Natural killer cell (primary cell): Measurements from ENCODE around the gene CUL3. TPM values are rescaled to one million over a fixed set of nuclear protein-coding genes. Genes with fewer than 3 reads are reported as not detected.

Source experiments
- ATAC-seq, 3 donors: fragments of 150-1000 bp in 2 of 3; fragments of 200-7000 bp in 1 of 3; cut with Tn5 transposase; 1 replicate in 1 of 3; 2 replicates in 2 of 3; pipeline ENCODE4 v1.10.0; 2021; ENCODE audit warnings: mild to moderate bottlenecking in 2 of 3, moderate library complexity in 2 of 3
- DNase-seq, 2 donors: peaks; one replicate each; pipeline versions ENCODE4 v3.0.0 to v3.0.0-alpha.2; 2013 to 2021; ENCODE audit warnings: mixed read lengths in 1 of 2
- H3K27ac ChIP-seq: one replicate; pipeline ENCODE4 v1.5.1; 2013; ENCODE audit warnings: mild to moderate bottlenecking, low read length
- H3K27me3 ChIP-seq: one replicate; pipeline ENCODE4 v1.6.1; 2013; ENCODE audit warnings: low read length; ENCODE audit not compliant: control insufficient read depth, insufficient read depth
- H3K36me3 ChIP-seq: one replicate; pipeline ENCODE4 v1.6.1; 2013; ENCODE audit warnings: low read length; ENCODE audit not compliant: control insufficient read depth, insufficient read depth
- H3K4me1 ChIP-seq: one replicate; pipeline ENCODE4 v1.6.1; 2013; ENCODE audit warnings: low read length; ENCODE audit not compliant: control insufficient read depth, insufficient read depth
- H3K4me3 ChIP-seq: one replicate; pipeline ENCODE4 v1.5.1; 2013; ENCODE audit warnings: low read length
- H3K9me3 ChIP-seq: one replicate; pipeline ENCODE4 v1.6.1; 2013; ENCODE audit warnings: low read length; ENCODE audit not compliant: control insufficient read depth, insufficient read depth
- H3K27ac Mint-ChIP-seq, 2 donors: one replicate each; pipeline ENCODE4 v1.8.0; 2022; ENCODE audit warnings: mild to moderate bottlenecking in 2 of 2, mixed read lengths in 2 of 2, moderate library complexity in 1 of 2
- H3K27me3 Mint-ChIP-seq, 2 donors: one replicate each; pipeline ENCODE4 v1.8.0; 2022; ENCODE audit warnings: low read depth in 2 of 2, mixed read lengths in 2 of 2
- H3K36me3 Mint-ChIP-seq: one replicate; pipeline ENCODE4 v1.8.0; 2022; ENCODE audit warnings: mixed read lengths
- H3K4me1 Mint-ChIP-seq, 2 donors: one replicate each; pipeline ENCODE4 v1.8.0; 2022; ENCODE audit warnings: mixed read lengths in 2 of 2
- H3K4me3 Mint-ChIP-seq: one replicate; pipeline ENCODE4 v1.8.0; 2022; ENCODE audit warnings: mild to moderate bottlenecking, moderate library complexity, mixed read lengths
- H3K9me3 Mint-ChIP-seq, 2 donors: one replicate each; pipeline ENCODE4 v1.8.0; 2022; ENCODE audit warnings: mixed read lengths in 2 of 2
- CTCF ChIP-seq: fragments of 200-600 bp; IDR thresholded peaks from one replicate; pipeline ENCODE4 v1.8.0; 2022; ENCODE audit warnings: antibody characterized with exemption
- WGBS: methylation state at CpG from one replicate; pipeline ENCODE4 v1.1.7; 2013; ENCODE audit warnings: missing lambda C conversion rate; ENCODE audit not compliant: insufficient coverage; 5-methylcytosine and 5-hydroxymethylcytosine counted together
- intact Hi-C: fragments of 100-400 bp; cut with micrococcal nuclease; formaldehyde crosslinking; loops from one replicate; pipeline ENCODE4 v1.14.2; 2022
- total RNA-seq, 4 donors: library from RNA; stranded (reverse); fragments of 120-200 nt in 1 of 4; gene quantifications; one replicate each; pipeline versions ENCODE4 v1.2.3 to v1.2.4, GENCODE V29; 2013 to 2022

The CUL3 gene
- total RNA-seq, result 100 to 1,000 TPM; 102 to 125 (median 115) TPM
- total RNA-seq (2013), result 126 TPM

DNA sequence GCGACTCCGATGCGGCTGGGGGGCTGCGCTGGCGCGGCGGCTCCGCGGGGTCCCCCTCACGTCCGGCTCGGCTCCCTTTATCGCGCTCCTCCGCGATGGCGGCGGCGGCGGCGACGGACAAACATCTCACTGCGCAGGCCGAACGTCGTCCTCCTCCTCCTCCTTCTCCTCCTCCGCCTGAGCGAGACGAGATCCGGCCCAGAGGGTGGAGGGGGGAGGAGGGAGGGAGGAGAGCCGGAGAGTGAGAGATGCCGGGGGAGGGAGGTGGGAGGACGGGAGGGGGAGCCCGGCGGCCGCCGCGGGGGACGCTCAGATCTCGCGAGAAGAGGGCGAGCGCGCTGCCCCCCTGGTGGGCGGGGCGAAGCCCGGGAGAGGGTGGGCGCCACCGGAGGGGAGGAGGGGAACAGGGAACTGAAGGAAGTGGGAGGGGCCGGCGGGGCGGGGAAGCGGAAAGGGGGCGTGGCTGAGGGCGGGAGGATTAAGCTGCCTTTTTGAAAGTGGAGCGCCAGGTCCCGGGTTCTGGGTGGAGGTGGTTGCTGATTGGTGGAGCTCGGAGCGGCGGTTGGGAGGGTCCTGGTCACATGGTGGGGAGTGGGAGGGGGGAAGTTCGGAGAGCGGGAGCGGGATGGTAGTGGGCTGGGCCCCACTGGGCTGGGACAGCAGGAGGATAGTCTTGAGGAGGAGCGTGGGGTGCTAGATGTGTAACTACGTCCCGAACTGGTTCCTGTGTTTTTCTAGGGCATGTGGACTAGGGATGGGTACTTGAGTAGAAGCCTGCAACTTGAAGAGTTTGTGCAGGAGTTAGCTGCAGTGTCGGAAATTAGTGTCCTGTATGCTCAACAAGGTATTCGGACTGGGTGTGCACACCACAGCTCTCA, at the start of gene CUL3:
TSS of gene CUL3 (minus strand) at position 153 of the 878 bp plus-strand sequence. CDS start 354 bp downstream, outside the sequence.
- H3K4me1 Mint-ChIP-seq, result peaks cover 30 to 36% of the 10 kb centered on the region in 2 donors
- Histone ChIP-seq H3K4me1 (peaks cover 27% of the 10 kb centered on the region), H3K27ac (peak within 1 kb of the TSS; percentile 91), H3K36me3 (no peaks in the 10 kb centered on the region), H3K9me3 (no peaks in the 10 kb centered on the region), H3K4me3 (peak within 1 kb of the TSS; percentile 95), H3K27me3 (no peaks in the 10 kb centered on the region)
- intact Hi-C loops, result loop anchor here (1.0 kb wide), 1 partner anchor 62 kb away; no protein-coding TSS in a partner anchor
- under 1% methylated on average over 55 of the region's 68 CpGs for WGBS
- no peaks in the 10 kb centered on the region for H3K9me3 Mint-ChIP-seq
- H3K4me3 Mint-ChIP-seq, result peak within 1 kb of the TSS; percentile 97
- peak within 1 kb of the TSS; percentile 86 to 96 for H3K27ac Mint-ChIP-seq
- H3K36me3 Mint-ChIP-seq, result no peaks in the 10 kb centered on the region
- TF ChIP-seq CTCF, result no peak
- ATAC-seq (peak; percentile 86 to 96 (median 89)), DNase-seq (peak; percentile 97 to 99)
- no peaks in the 10 kb centered on the region for H3K27me3 Mint-ChIP-seq

DNA sequence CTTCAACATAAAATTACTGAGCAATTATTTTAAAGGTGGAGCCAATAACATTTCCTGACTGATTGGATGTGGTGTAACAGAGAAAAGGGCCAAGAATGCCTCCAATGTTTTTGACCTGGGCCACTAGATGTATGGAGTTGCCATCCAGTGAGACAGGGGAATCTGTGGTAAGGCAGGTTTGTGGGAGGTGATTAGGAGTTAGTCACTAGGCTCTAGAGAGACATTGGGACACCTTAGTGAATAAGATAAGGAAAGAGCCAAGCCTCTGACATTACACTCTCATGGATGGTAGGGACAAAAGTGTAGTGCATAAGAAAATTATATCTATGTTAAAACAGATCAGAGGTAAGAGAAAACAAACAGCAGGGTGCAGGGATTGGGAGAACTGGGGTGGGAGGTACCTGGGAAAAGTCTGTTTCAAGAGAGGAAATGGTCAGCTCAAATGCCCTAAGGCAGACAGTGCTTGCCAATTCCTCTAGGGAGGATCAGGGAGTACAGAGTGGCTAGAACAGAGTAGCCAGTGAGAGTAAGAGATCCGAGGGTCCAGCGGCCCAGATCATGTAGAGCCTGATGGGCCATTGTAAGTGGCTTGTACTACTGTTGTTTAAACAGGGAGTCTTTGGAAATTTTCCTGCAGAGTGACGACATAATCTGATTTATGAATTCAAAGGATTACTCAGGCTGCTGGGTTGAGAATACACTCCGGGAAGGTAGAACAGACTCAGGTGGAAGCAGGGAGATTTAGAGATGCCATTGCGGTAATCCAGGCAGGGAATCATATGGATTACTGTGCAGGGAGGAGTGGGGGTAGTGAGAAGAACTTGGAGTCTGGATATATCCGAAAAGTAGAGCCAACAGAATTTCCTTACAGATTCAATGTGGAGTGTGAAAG, 45.7 kb upstream of the CUL3 start:
- Histone ChIP-seq H3K36me3 (no peaks in the 10 kb centered on the region), H3K9me3 (no peaks in the 10 kb centered on the region), H3K4me1 (no peaks in the 10 kb centered on the region), H3K27ac (no peak overlapping the region), H3K27me3 (no peaks in the 10 kb centered on the region), H3K4me3 (no peak overlapping the region)
- ATAC-seq (no peak), DNase-seq (no peak)
- Mint-ChIP-seq H3K36me3 (no peaks in the 10 kb centered on the region), H3K9me3 (no peaks in the 10 kb centered on the region), H3K4me1 (no peaks in the 10 kb centered on the region), H3K27me3 (peaks cover 0 to 4% of the 10 kb centered on the region in 2 donors), H3K4me3 (no peak overlapping the region), H3K27ac (no peak overlapping the region)
- intact Hi-C loops, result no loop called here
- 87% methylated on average over 6 of the region's 6 CpGs for WGBS
- TF ChIP-seq CTCF, result no peak

GRCh38 chr2:224628416-224628815, 43.3 kb upstream of the CUL3 start:
- ATAC-seq (no peak), DNase-seq (no peak)
- no peaks in the 10 kb centered on the region for H3K27me3 ChIP-seq
- H3K9me3 ChIP-seq, result no peaks in the 10 kb centered on the region
- Mint-ChIP-seq H3K36me3 (no peaks in the 10 kb centered on the region), H3K27ac (no peak overlapping the region), H3K27me3 (peaks cover 0 to 4% of the 10 kb centered on the region in 2 donors), H3K4me1 (no peaks in the 10 kb centered on the region), H3K9me3 (no peaks in the 10 kb centered on the region), H3K4me3 (no peak overlapping the region)
- H3K4me3 ChIP-seq, result no peak overlapping the region
- H3K36me3 ChIP-seq, result no peaks in the 10 kb centered on the region
- WGBS, result 94% methylated on average over 3 of the region's 3 CpGs
- TF ChIP-seq CTCF, result no peak
- no peak overlapping the region for H3K27ac ChIP-seq
- H3K4me1 ChIP-seq, result no peaks in the 10 kb centered on the region
- intact Hi-C loops, result no loop called here
